Testis (tissue), 3 donors: ENCODE measurements around the gene PRXL2C. TPM values are rescaled to one million over a fixed set of nuclear protein-coding genes. Genes with fewer than 3 reads are reported as not detected.
A peak's percentile ranks its signal among the peaks of the same experiment; 100 is the strongest.
"Not testable (repeated sequence)": the region's sequence is repeated elsewhere in the genome, so short reads cannot be mapped to it uniquely, and the experiment has no call there.

Source experiments
- DNase-seq: peaks from one replicate; pipeline ENCODE4 v3.0.0-alpha.2; 2019
- H3K27ac ChIP-seq, 2 donors: fragments of 200-600 bp; sonication (generic); one replicate each; pipeline ENCODE4 v1.5.1; 2019
- H3K27me3 ChIP-seq: fragments of 200-600 bp; sonication (generic); one replicate; pipeline ENCODE4 v1.5.1; 2019
- H3K36me3 ChIP-seq: fragments of 200-600 bp; sonication (generic); one replicate; pipeline ENCODE4 v1.5.1; 2017; ENCODE audit warnings: low read depth; ENCODE audit errors: missing control alignments
- H3K4me1 ChIP-seq: fragments of 200-600 bp; sonication (generic); one replicate; pipeline ENCODE4 v1.5.1; 2019
- H3K4me3 ChIP-seq, 2 donors: fragments of 200-600 bp; sonication (generic); one replicate each; pipeline ENCODE4 v1.5.1; 2017 to 2019
- H3K9me3 ChIP-seq: fragments of 200-600 bp; sonication (generic); one replicate; pipeline ENCODE4 v1.5.1; 2017
- POLR2A ChIP-seq: fragments of 450-650 bp; IDR thresholded peaks from one replicate; pipeline ENCODE4 v1.6.1; 2017; ENCODE audit warnings: antibody characterized with exemption, mild to moderate bottlenecking, moderate library complexity
- WGBS, 2 donors: methylation state at CpG; one replicate each; pipeline ENCODE4 v1.1.5; 2018; 5-methylcytosine and 5-hydroxymethylcytosine counted together
- intact Hi-C: fragments of 100-400 bp; cut with DNase I; formaldehyde crosslinking; loops from one replicate; pipeline ENCODE4 v1.15.1; 2023; ENCODE audit warnings: low total_unique reads
- polyA plus RNA-seq: library from polyadenylated mRNA; stranded (reverse); fragments of 350-450 nt; fragmentation: Illumina TruSeq; extraction: RNeasy Lipid Tissue Mini Kit (QIAGEN cat#74804); gene quantifications from one replicate; pipeline ENCODE4 v1.2.3, GENCODE V29; 2014; ENCODE audit warnings: low read depth, low replicate concordance; ENCODE audit not compliant: insufficient read depth
- total RNA-seq, 2 donors: library from RNA; depleted of rRNA; stranded (reverse); fragments of >200 nt; gene quantifications; one replicate each; pipeline ENCODE4 v1.2.3, GENCODE V29; 2016
- TF ChIP-seq, protein P1 (sequence below), 3 experiments: fragments of 450-650 bp in 2 of 3; fragments of 200-600 bp in 1 of 3; sonication (generic) in 1 of 3; IDR thresholded peaks; one replicate each; pipeline ENCODE4 v1.5.1; 2016 to 2019; ENCODE audit warnings: antibody characterized with exemption in 3 of 3, mild to moderate bottlenecking in 2 of 3, moderate library complexity in 1 of 3

Gene PRXL2C
- total and polyA plus RNA-seq, 3 donors from 2014 or later: 12.8 to 17.5 (median 15.8) TPM

- Histone ChIP-seq H3K27me3 (no peaks in the 10 kb centered on the region), H3K4me1 (peaks cover 4% of the 10 kb centered on the region), H3K9me3 (no peaks in the 10 kb centered on the region), H3K36me3 (no peaks in the 10 kb centered on the region), H3K4me3 (no peak overlapping the region), H3K27ac (no peak overlapping the region)
- 55 to 63% methylated on average over 5 of the region's 5 CpGs for WGBS, 2 donors
- no peak for DNase-seq
- intact Hi-C loops: no loop called here
- TF ChIP-seq, protein P1, sequence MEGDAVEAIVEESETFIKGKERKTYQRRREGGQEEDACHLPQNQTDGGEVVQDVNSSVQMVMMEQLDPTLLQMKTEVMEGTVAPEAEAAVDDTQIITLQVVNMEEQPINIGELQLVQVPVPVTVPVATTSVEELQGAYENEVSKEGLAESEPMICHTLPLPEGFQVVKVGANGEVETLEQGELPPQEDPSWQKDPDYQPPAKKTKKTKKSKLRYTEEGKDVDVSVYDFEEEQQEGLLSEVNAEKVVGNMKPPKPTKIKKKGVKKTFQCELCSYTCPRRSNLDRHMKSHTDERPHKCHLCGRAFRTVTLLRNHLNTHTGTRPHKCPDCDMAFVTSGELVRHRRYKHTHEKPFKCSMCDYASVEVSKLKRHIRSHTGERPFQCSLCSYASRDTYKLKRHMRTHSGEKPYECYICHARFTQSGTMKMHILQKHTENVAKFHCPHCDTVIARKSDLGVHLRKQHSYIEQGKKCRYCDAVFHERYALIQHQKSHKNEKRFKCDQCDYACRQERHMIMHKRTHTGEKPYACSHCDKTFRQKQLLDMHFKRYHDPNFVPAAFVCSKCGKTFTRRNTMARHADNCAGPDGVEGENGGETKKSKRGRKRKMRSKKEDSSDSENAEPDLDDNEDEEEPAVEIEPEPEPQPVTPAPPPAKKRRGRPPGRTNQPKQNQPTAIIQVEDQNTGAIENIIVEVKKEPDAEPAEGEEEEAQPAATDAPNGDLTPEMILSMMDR (IDR thresholded peaks at IDR 0.05): no peak
- no peak for TF ChIP-seq POLR2A
These were observed 33.1 kb upstream of the PRXL2C start for GRCh38 chr9:96688187-96688586.

DNA sequence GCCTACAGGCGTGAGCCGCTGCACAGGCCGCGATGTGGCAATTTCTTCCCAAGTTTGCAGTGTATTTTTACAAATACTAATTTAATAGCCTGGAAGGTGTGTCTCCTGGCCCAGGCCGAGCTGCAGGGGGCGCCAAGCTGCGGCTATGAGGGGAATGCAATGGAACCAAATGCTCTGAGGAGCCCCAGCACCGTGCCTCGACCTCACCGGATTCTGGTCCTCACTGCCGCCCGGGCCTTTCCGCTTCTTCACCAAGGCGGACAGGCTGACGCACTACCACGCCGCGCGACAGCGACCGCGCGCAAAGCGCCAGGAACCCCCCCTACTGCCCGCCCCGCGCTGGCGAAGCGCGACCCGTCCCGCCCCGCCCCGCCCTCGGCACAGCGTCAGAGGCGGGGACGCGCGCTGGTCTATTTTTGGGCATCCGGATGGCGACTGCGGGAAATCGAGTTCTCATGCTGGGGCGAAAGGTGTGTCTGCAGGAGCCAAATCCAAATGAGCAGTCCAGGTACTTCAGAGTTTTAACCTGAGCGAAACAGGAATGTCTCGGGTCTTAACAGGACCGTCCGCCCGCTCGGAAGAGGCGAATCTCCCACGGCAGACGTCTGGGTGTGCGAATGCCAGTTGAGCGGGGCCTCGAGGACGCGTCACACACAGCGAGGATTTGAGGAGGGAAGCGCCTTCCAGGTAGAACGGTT is 31.7 kb upstream of the PRXL2C start:
- no peaks in the 10 kb centered on the region for H3K27me3 ChIP-seq
- H3K9me3 ChIP-seq: no peaks in the 10 kb centered on the region
- DNase-seq: peak; percentile 89
- H3K4me3 ChIP-seq: peak overlapping the region; percentile 62
- peaks cover 4% of the 10 kb centered on the region for H3K4me1 ChIP-seq
- WGBS, 2 donors: 2% methylated on average over 27 to 62 of the region's 62 CpGs
- TF ChIP-seq, protein P1 (IDR thresholded peaks at IDR 0.05): peak; percentile 45 to 54 (median 50)
- no peak for TF ChIP-seq POLR2A
- no peaks in the 10 kb centered on the region for H3K36me3 ChIP-seq
- peak overlapping the region; percentile 63 to 78 for H3K27ac ChIP-seq
- intact Hi-C loops: no loop called here

DNA sequence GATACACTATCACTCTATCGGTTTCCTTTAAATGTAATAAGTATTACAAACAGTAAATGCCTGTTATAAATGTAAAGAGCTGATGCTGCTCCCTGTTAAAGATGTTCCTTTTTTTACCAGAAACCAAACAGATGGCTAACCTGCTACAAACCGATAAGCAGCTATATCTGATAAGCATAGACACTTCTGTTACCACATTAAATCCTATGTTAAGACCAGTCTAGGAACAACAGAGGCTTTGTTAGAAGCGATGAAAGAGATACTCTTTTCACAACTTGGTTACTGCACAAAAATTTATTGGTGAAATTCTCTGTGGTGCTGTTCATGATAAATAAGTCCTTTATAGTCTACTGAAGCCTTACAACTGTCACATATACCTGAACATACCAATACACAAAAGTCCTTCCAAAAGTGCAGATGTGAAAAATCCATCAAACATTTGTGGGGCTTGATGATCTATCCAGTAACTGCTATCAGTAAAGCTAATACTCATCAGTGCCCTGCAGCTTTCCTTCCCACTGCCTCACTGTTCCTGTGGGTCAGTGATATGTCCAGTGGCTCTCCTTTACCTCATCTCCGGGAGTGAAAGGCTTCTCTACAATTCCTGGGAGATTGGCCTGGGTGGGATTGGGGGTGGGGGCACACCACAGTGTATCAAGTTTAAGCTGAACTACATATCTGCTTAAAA is 25.8 kb upstream of the PRXL2C start:
- DNase-seq: no peak
- Histone ChIP-seq H3K4me3 (no peak overlapping the region), H3K27ac (no peak overlapping the region), H3K4me1 (no peaks in the 10 kb centered on the region), H3K36me3 (no peaks in the 10 kb centered on the region), H3K27me3 (no peaks in the 10 kb centered on the region), H3K9me3 (no peaks in the 10 kb centered on the region)
- intact Hi-C loops: no loop called here
- TF ChIP-seq POLR2A: no peak
- TF ChIP-seq, protein P1 (IDR thresholded peaks at IDR 0.05): no peak
- 61 to 71% methylated on average over 4 of the region's 4 CpGs for WGBS, 2 donors

DNA sequence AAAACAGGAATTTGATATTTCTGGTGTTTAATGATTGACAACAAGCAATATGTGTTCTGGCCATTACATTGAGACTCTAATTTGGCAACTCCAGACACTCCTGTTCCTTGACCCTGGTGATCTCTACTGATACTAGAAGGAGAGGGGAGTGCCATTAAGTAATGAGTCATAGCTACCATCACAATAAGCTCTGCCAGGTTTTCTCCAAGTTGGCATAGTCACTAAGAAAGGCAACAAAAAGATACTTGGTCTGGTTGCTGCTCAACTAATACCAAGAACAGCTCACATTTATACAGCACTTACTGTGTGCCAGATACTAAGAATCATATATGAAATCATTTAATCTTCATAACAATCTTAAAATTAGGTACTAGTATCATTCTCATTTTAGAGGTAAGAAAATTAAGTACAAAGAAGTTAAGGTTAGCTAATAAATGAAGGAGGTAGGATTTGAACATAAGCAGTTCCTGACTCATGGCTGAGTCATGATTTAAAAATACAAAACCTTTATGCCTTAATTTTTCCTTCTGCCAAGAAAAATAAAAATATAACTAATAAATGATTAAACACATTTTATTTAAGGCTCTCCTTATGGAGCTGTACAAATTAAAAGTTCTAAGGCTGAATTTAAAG is 19.9 kb upstream of the PRXL2C start:
- Histone ChIP-seq H3K36me3 (no peaks in the 10 kb centered on the region), H3K27me3 (no peaks in the 10 kb centered on the region), H3K4me1 (no peaks in the 10 kb centered on the region), H3K27ac (no peak overlapping the region), H3K4me3 (no peak overlapping the region), H3K9me3 (no peaks in the 10 kb centered on the region)
- intact Hi-C loops: no loop called here
- TF ChIP-seq, protein P1 (IDR thresholded peaks at IDR 0.05): no peak
- no peak for TF ChIP-seq POLR2A
- DNase-seq: no peak

- intact Hi-C loops, H3K27ac ChIP-seq, H3K36me3 ChIP-seq, H3K9me3 ChIP-seq, H3K4me3 ChIP-seq, H3K27me3 ChIP-seq, H3K4me1 ChIP-seq: not testable (repeated sequence)
- WGBS, 2 donors: 89% methylated on average over 4 of the region's 4 CpGs
- DNase-seq: peak; percentile 44
These were observed 18.7 kb upstream of the PRXL2C start for GRCh38 chr9:96673786-96674185.
